ENCODE results near the gene LARGE1.

Gene LARGE1

GRCh38 chr22:33557836-33558235 is 362.4 kb downstream of the LARGE1 start:
- no peak for DNase-seq (ENCODE audit: low read depth)

GRCh38 chr22:33555814-33556522 is 364.3 kb downstream of the LARGE1 start:
- no peak for DNase-seq (ENCODE audit: low read depth)

GRCh38 chr22:33553493-33553892 is 366.8 kb downstream of the LARGE1 start:
- DNase-seq (ENCODE audit: low read depth): no peak

- no peak for DNase-seq (ENCODE audit: low read depth)
Observed at GRCh38 chr22:33544707-33545106, 375.6 kb downstream of the LARGE1 start.

- no peak for DNase-seq (ENCODE audit: low read depth)
Observed at GRCh38 chr22:33542722-33543121, 377.6 kb downstream of the LARGE1 start.

- DNase-seq (ENCODE audit: low read depth): no peak
Observed at GRCh38 chr22:33542153-33542552, 378.1 kb downstream of the LARGE1 start.

GRCh38 chr22:33539902-33540751 is 380.1 kb downstream of the LARGE1 start:
- no peak for DNase-seq (ENCODE audit: low read depth)

GRCh38 chr22:33539202-33539901 is 380.9 kb downstream of the LARGE1 start:
- no peak for DNase-seq (ENCODE audit: low read depth)

GRCh38 chr22:33538277-33538885 is 381.9 kb downstream of the LARGE1 start:
- no peak for DNase-seq (ENCODE audit: low read depth)

- no peak for DNase-seq (ENCODE audit: low read depth)
Observed at GRCh38 chr22:33537059-33537458, 383.2 kb downstream of the LARGE1 start.

GRCh38 chr22:33535937-33536875 is 384.1 kb downstream of the LARGE1 start:
- DNase-seq (ENCODE audit: low read depth): no peak

GRCh38 chr22:33529424-33530113 is 390.7 kb downstream of the LARGE1 start:
- DNase-seq (ENCODE audit: low read depth): no peak

GRCh38 chr22:33528183-33528582 is 392.1 kb downstream of the LARGE1 start:
- no peak for DNase-seq (ENCODE audit: low read depth)

GRCh38 chr22:33526434-33527107 is 393.7 kb downstream of the LARGE1 start:
- no peak for DNase-seq (ENCODE audit: low read depth)

- DNase-seq (ENCODE audit: low read depth): no peak
Observed at GRCh38 chr22:33524511-33525260, 395.6 kb downstream of the LARGE1 start.

GRCh38 chr22:33521879-33522665 is 398.2 kb downstream of the LARGE1 start:
- DNase-seq (ENCODE audit: low read depth): no peak

GRCh38 chr22:33520904-33521780 is 399.1 kb downstream of the LARGE1 start:
- DNase-seq (ENCODE audit: low read depth): no peak

All from stimulated activated CD8-positive, alpha-beta memory T cell treated with anti-CD3 and anti-CD28 coated beads, Interleukin-15, amount 100 ng/mL, for 24 hours (primary cell).